Lower leg skin (tissue), 4 donors: ENCODE measurements around the gene KCNQ2. TPM values are rescaled to one million over a fixed set of nuclear protein-coding genes. Genes with fewer than 3 reads are reported as not detected.

ENCODE experiments used
- DNase-seq, 2 donors: peaks; one replicate each; pipeline ENCODE4 v3.0.0-alpha.2; 2019; ENCODE audit warnings: low spot score in 2 of 2
- H3K4me3 ChIP-seq: fragments of 200-600 bp; sonication (generic); 2 replicates; pipeline ENCODE4 v1.5.1; 2017; ENCODE audit warnings: mild to moderate bottlenecking, low read depth; ENCODE audit not compliant: poor library complexity, severe bottlenecking
- POLR2A ChIP-seq, 2 donors: fragments of 450-650 bp; IDR thresholded peaks; one replicate each; pipeline ENCODE4 v1.6.1; 2016 to 2017; ENCODE audit warnings: antibody characterized with exemption in 2 of 2, mild to moderate bottlenecking in 1 of 2, moderate library complexity in 1 of 2
- WGBS, 2 donors: methylation state at CpG; one replicate each; pipeline ENCODE4 v1.1.5; 2018; 5-methylcytosine and 5-hydroxymethylcytosine counted together
- intact Hi-C: fragments of 100-400 bp; cut with DNase I; formaldehyde crosslinking; loops from one replicate; pipeline ENCODE4 v1.15.0; 2023; ENCODE audit warnings: low total_unique reads
- total RNA-seq, 4 donors: library from RNA; depleted of rRNA; stranded (reverse); fragments of >200 nt; gene quantifications; one replicate each; pipeline ENCODE4 v1.1.0, GENCODE V29; 2016
- TF ChIP-seq, protein P1 (sequence below), 3 donors: fragments of 450-650 bp; IDR thresholded peaks; one replicate each; pipeline ENCODE4 v1.5.1; 2016; ENCODE audit warnings: antibody characterized with exemption in 3 of 3, mild to moderate bottlenecking in 3 of 3, moderate library complexity in 2 of 3

KCNQ2 gene
- total RNA-seq, 4 donors from 2014 or later = not detected

DNA sequence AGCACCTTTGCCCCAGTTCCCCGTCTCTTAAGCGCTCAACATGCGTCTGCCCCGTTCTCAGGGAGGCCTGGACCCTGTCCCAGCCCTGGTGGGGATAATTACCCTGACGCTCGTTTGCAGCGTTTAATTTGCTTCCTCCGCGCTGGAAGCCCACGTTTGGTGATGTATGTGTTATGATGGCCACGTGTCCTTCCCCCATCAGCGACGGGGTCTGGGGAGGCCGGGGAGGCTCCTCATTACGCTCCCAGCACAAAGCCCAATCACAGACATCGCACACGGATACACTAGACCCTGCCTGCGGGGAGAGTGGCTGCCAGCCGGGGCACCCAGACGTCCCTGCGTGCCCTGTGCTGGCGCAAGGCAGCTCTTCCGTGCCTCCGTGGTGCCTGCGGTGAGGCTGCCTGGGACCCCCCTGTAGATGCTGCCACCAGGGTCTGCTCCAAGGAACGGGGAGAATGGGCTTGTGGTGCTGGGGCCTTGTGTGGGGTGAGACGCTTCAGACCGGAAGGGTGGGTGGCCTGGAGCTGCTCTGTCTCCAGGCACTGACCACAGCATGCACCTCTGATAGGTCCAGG is 101.1 kb downstream of the KCNQ2 start:
- TF ChIP-seq POLR2A (IDR thresholded peaks at IDR 0.05) = no peak
- TF ChIP-seq, protein P1, sequence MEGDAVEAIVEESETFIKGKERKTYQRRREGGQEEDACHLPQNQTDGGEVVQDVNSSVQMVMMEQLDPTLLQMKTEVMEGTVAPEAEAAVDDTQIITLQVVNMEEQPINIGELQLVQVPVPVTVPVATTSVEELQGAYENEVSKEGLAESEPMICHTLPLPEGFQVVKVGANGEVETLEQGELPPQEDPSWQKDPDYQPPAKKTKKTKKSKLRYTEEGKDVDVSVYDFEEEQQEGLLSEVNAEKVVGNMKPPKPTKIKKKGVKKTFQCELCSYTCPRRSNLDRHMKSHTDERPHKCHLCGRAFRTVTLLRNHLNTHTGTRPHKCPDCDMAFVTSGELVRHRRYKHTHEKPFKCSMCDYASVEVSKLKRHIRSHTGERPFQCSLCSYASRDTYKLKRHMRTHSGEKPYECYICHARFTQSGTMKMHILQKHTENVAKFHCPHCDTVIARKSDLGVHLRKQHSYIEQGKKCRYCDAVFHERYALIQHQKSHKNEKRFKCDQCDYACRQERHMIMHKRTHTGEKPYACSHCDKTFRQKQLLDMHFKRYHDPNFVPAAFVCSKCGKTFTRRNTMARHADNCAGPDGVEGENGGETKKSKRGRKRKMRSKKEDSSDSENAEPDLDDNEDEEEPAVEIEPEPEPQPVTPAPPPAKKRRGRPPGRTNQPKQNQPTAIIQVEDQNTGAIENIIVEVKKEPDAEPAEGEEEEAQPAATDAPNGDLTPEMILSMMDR (IDR thresholded peaks at IDR 0.05) = no peak
- 61 to 66% methylated on average over 19 to 28 of the region's 28 CpGs for WGBS, 2 donors

DNA sequence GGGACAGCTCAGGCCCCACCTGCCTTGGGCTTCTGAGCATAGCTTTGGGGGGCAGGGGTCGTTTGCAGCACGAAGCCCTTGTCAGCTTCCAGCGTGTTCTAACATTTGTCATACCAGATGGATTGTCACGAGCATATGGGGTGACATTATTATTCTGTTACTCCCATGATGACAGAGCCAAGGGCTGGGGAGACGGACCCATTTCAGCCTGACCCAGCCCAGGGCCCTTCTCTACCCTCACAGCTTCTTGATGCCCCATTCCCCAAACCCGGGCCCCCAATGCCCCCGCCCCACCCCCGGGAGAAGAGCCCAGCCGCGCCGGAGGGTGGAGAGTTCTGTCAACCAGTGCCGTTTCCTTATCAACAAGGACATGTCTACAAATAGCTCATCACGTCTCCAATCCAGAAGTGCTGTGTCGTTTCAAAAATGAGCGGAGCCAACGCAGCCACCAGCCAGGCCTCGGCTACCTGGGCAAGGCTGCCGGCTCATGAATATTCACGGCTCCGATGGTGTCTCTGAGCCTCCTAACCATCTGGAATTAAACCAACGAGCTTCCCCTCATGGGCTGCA is 101.8 kb downstream of the KCNQ2 start:
- WGBS, 2 donors = 23 to 24% methylated on average over 21 of the region's 21 CpGs
- intact Hi-C loops = no loop called here
- DNase-seq = no peak
- TF ChIP-seq POLR2A (IDR thresholded peaks at IDR 0.05) = no peak
- TF ChIP-seq, protein P1 (IDR thresholded peaks at IDR 0.05) = no peak
- H3K4me3 ChIP-seq = no peak overlapping the region

More for the DNA sequence above, 101.1 kb downstream of the KCNQ2 start:
- DNase-seq = no peak
- no peak overlapping the region for H3K4me3 ChIP-seq
- intact Hi-C loops = no loop called here

DNA sequence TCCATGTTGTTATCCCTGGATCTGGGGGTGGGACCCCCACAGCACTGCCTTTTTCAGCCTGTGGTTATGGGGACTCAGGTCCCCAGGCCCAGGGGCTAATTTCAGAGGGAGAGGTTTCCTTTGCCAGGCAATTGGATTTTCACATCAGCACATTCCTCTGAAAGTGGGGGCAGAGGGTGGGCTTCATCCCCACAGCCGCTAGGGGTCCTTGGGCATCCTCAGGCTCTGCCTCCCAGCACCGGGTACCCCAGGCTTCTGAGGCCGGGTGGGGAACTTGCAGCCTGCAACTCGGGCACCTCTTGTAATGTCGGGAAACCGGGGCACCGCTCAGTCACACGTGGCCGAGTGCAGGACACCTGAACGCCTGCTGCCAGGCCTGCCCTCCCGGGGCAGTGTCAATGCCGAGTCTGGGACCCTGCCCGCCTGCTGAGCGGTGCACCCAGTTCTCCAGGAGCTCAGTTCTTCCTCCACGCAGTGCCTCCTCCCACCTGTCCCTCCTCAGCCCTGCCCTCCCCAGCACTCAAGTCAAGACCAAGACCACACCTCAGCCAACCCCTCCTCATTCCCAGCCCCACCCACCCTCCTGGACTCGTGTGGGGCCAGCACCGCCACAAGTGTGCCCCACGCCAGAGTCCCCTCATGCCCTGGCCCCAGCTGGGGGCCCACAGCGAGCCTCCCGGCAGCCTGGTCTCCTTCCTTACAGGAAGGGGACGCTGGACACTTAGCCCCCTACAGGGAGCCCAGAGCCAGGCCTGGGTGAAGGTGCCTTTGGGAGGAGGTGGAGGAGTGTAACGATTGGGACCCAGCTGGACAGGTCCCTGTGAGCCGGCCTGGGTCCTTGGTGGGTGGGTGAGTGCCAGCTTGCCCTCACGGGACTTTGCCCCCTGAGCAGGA is 102.5 kb downstream of the KCNQ2 start:
- no peak overlapping the region for H3K4me3 ChIP-seq
- intact Hi-C loops = no loop called here
- WGBS, 2 donors = 60% methylated on average over 10 to 24 of the region's 24 CpGs
- no peak for TF ChIP-seq POLR2A (IDR thresholded peaks at IDR 0.05)
- TF ChIP-seq, protein P1 (IDR thresholded peaks at IDR 0.05) = no peak
- no peak for DNase-seq

DNA sequence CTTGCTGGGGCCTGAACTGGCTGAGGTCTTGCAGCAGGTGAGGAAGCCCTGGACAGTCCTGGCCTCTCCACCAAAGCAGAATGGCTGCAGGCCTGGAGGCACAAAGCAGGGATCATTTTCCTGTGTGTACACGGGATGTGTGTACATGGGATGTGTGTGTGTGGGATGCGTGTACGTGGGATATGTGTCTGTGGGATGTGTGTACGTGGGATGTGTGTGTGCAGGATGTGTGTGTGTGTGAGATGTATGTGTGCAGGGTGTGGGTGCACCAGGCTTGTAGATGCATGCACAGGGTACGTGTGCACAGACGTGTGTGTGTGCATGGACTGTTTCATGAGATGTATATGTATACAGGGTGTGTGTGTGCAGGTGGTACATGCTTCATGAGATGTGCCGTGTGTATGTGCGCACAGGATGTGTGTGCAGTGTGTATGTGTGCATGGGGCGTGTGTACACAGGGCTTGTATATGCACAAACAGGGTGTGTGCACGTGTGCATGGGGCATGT is 103.4 kb downstream of the KCNQ2 start:
- WGBS, 2 donors = 82 to 88% methylated on average over 10 of the region's 10 CpGs
- H3K4me3 ChIP-seq = no peak overlapping the region
- no peak for TF ChIP-seq POLR2A (IDR thresholded peaks at IDR 0.05)
- TF ChIP-seq, protein P1 (IDR thresholded peaks at IDR 0.05) = peak in 1 of 3 donors; percentile 29
- no peak for DNase-seq
- intact Hi-C loops = no loop called here

DNA sequence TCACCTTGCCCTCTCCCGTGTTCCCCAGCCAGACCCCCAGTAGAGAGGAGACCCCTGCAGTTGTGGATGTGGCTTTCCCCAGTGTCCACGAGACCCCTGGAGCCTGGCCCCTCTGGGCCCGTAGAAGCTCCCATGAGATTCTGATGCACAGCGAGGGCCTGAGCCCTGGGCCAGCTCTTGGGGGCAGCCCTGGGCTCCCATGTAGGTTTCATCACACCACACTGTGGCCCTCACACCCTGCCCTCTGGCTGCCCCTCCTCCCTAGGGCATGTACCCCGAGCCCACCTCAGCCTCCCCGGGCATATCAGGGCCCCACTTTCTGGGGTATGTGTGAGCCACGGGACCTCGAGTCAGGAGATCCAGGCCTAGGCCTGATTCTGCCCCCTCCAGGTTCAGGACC is 104.3 kb downstream of the KCNQ2 start:
- no peak for TF ChIP-seq POLR2A (IDR thresholded peaks at IDR 0.05)
- TF ChIP-seq, protein P1 (IDR thresholded peaks at IDR 0.05) = no peak
- intact Hi-C loops = no loop called here
- DNase-seq = no peak
- no peak overlapping the region for H3K4me3 ChIP-seq
- WGBS, 2 donors = 97 to 98% methylated on average over 6 to 7 of the region's 8 CpGs
